ENCODE measurements around the gene CARD14.

DNA sequence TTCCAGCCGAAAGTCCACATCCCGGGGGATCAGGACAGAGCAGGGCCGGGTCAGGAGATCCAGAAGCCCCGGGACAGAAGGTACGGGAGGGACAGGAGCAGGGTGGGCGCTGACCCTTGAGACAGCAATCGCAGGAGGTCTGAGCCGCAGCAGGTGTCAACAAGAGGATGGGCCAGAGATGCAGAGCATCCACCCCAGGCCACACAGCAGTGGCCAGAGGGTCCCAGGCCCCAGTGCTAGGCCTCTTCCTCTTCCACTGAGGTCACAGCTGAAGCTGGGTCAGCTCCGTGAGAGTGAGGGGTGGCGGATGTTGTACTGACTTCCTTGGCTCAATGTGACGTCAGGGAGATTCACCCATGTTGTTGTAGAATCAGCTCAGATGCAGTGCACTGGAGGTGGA, 82.1 kb downstream of the CARD14 start:
- TF ChIP-seq EP300 (IDR thresholded peaks at IDR 0.05; ENCODE audit: low read depth): no peak
- TF ChIP-seq, protein P1, sequence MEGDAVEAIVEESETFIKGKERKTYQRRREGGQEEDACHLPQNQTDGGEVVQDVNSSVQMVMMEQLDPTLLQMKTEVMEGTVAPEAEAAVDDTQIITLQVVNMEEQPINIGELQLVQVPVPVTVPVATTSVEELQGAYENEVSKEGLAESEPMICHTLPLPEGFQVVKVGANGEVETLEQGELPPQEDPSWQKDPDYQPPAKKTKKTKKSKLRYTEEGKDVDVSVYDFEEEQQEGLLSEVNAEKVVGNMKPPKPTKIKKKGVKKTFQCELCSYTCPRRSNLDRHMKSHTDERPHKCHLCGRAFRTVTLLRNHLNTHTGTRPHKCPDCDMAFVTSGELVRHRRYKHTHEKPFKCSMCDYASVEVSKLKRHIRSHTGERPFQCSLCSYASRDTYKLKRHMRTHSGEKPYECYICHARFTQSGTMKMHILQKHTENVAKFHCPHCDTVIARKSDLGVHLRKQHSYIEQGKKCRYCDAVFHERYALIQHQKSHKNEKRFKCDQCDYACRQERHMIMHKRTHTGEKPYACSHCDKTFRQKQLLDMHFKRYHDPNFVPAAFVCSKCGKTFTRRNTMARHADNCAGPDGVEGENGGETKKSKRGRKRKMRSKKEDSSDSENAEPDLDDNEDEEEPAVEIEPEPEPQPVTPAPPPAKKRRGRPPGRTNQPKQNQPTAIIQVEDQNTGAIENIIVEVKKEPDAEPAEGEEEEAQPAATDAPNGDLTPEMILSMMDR (IDR thresholded peaks at IDR 0.05): no peak
